Jurkat, Clone E6-1 (cell line): ENCODE results near the gene RAX.
"Not testable (repeated sequence)": the region's sequence is repeated elsewhere in the genome, so short reads cannot be mapped to it uniquely, and the experiment has no call there.

Experiments used
- DNase-seq: peaks from one replicate; pipeline ENCODE4 v3.0.0-alpha.2; 2011; ENCODE audit warnings: low read depth, low spot score
- H3K4me3 ChIP-seq: 2 replicates; pipeline ENCODE4 v1.5.1; 2011; ENCODE audit warnings: mild to moderate bottlenecking, low read length, control low read depth, moderate library complexity

Gene RAX

GRCh38 chr18:59263661-59264060 is 9.6 kb downstream of the RAX start:
- no peak overlapping the region for H3K4me3 ChIP-seq
- no peak for DNase-seq

- DNase-seq, H3K4me3 ChIP-seq: not testable (repeated sequence)
These were observed 11.0 kb downstream of the RAX start for GRCh38 chr18:59262243-59262642.

- H3K4me3 ChIP-seq, DNase-seq: not testable (repeated sequence)
These were observed 11.4 kb downstream of the RAX start for GRCh38 chr18:59261842-59262241.

GRCh38 chr18:59255491-59255890 is 17.8 kb downstream of the RAX start:
- DNase-seq = not testable (repeated sequence)

GRCh38 chr18:59249199-59249774 is 24.0 kb downstream of the RAX start:
- peak; percentile 37 for DNase-seq
- no peak overlapping the region for H3K4me3 ChIP-seq

More at GRCh38 chr18:59255491-59255890, 17.8 kb downstream of the RAX start:
- not testable (repeated sequence) for H3K4me3 ChIP-seq

GRCh38 chr18:59246796-59247195 is 26.5 kb downstream of the RAX start:
- DNase-seq = no peak
- H3K4me3 ChIP-seq = no peak overlapping the region

- no peak for DNase-seq
- no peak overlapping the region for H3K4me3 ChIP-seq
These were observed 30.3 kb downstream of the RAX start for GRCh38 chr18:59242906-59243305.

GRCh38 chr18:59239642-59240041 is 33.6 kb downstream of the RAX start:
- DNase-seq = no peak

GRCh38 chr18:59238385-59238784 is 34.9 kb downstream of the RAX start:
- H3K4me3 ChIP-seq = no peak overlapping the region
- DNase-seq = no peak

More at GRCh38 chr18:59239642-59240041, 33.6 kb downstream of the RAX start:
- H3K4me3 ChIP-seq = no peak overlapping the region

GRCh38 chr18:59233017-59233410 is 40.2 kb downstream of the RAX start:
- DNase-seq = no peak
- H3K4me3 ChIP-seq = no peak overlapping the region

- no peak for DNase-seq
- H3K4me3 ChIP-seq = no peak overlapping the region
These were observed 40.8 kb downstream of the RAX start for GRCh38 chr18:59232309-59233016.

GRCh38 chr18:59231877-59232276 is 41.4 kb downstream of the RAX start:
- no peak for DNase-seq
- no peak overlapping the region for H3K4me3 ChIP-seq

GRCh38 chr18:59231114-59231513 is 42.1 kb downstream of the RAX start:
- H3K4me3 ChIP-seq = no peak overlapping the region
- DNase-seq = no peak

GRCh38 chr18:59229701-59230443 is 43.4 kb downstream of the RAX start:
- H3K4me3 ChIP-seq = no peak overlapping the region
- DNase-seq = no peak

GRCh38 chr18:59229191-59229590 is 44.1 kb downstream of the RAX start:
- H3K4me3 ChIP-seq = no peak overlapping the region
- DNase-seq = no peak

GRCh38 chr18:59228351-59228750 is 44.9 kb downstream of the RAX start:
- H3K4me3 ChIP-seq = no peak overlapping the region
- no peak for DNase-seq

GRCh38 chr18:59222341-59222740 is 50.9 kb downstream of the RAX start:
- no peak for DNase-seq
- H3K4me3 ChIP-seq = no peak overlapping the region

- DNase-seq = no peak
- H3K4me3 ChIP-seq = no peak overlapping the region
These were observed 52.2 kb downstream of the RAX start for GRCh38 chr18:59220784-59221765.

- DNase-seq = no peak
- no peak overlapping the region for H3K4me3 ChIP-seq
These were observed 53.0 kb downstream of the RAX start for GRCh38 chr18:59220164-59220783.
